G401.6 (cell line): ENCODE data around the gene ABR.
"Not testable (repeated sequence)": the region's sequence is repeated elsewhere in the genome, so short reads cannot be mapped to it uniquely, and the experiment has no call there.

Experiments
- FAIRE-seq: peaks from 2 replicates; lab custom pipeline; 2012; peaks lifted over from hg19 to GRCh38; lab: Jason Lieb, UNC

The ABR gene

GRCh38 chr17:1094591-1094990 is 85.2 kb downstream of the ABR start:
- no peak for FAIRE-seq

- FAIRE-seq = no peak
Measured at GRCh38 chr17:1091900-1092299, 87.9 kb downstream of the ABR start.

- no peak for FAIRE-seq
Measured at GRCh38 chr17:1091190-1091534, 88.6 kb downstream of the ABR start.

- FAIRE-seq = no peak
Measured at GRCh38 chr17:1090465-1091189, 89.2 kb downstream of the ABR start.

- no peak for FAIRE-seq
Measured at GRCh38 chr17:1089915-1090314, 89.9 kb downstream of the ABR start.

- FAIRE-seq = no peak
Measured at GRCh38 chr17:1087381-1088241, 92.2 kb downstream of the ABR start.

- FAIRE-seq = no peak
Measured at GRCh38 chr17:1083451-1084187, 96.2 kb downstream of the ABR start.

GRCh38 chr17:1082579-1082978 is 97.2 kb downstream of the ABR start:
- FAIRE-seq = no peak

- no peak for FAIRE-seq
Measured at GRCh38 chr17:1078831-1079561, 100.8 kb downstream of the ABR start.

- no peak for FAIRE-seq
Measured at GRCh38 chr17:1077986-1078711, 101.6 kb downstream of the ABR start.

- FAIRE-seq = no peak
Measured at GRCh38 chr17:1077581-1077985, 102.2 kb downstream of the ABR start.

GRCh38 chr17:1076982-1077302 is 102.8 kb downstream of the ABR start:
- no peak for FAIRE-seq

GRCh38 chr17:1076299-1076981 is 103.3 kb downstream of the ABR start:
- FAIRE-seq = no peak

GRCh38 chr17:1074886-1075605 is 104.7 kb downstream of the ABR start:
- no peak for FAIRE-seq

GRCh38 chr17:1073963-1074625 is 105.7 kb downstream of the ABR start:
- FAIRE-seq = not testable (repeated sequence)

- no peak for FAIRE-seq
Measured at GRCh38 chr17:1073241-1073962, 106.4 kb downstream of the ABR start.

GRCh38 chr17:1072551-1072961 is 107.2 kb downstream of the ABR start:
- no peak for FAIRE-seq

GRCh38 chr17:1071103-1071825 is 108.5 kb downstream of the ABR start:
- FAIRE-seq = no peak

GRCh38 chr17:1070411-1070810 is 109.4 kb downstream of the ABR start:
- FAIRE-seq = no peak
